Airway epithelial cell (primary cell): Measurements from ENCODE around the gene SEZ6. TPM values are rescaled to one million over a fixed set of nuclear protein-coding genes. Genes with fewer than 3 reads are reported as not detected.

ENCODE experiments used
- total RNA-seq: library from RNA; depleted of rRNA; stranded (reverse); fragments of >200 nt; gene quantifications from 2 replicates; pipeline ENCODE4 v1.2.3, GENCODE V29; 2015

The SEZ6 gene, protein sequence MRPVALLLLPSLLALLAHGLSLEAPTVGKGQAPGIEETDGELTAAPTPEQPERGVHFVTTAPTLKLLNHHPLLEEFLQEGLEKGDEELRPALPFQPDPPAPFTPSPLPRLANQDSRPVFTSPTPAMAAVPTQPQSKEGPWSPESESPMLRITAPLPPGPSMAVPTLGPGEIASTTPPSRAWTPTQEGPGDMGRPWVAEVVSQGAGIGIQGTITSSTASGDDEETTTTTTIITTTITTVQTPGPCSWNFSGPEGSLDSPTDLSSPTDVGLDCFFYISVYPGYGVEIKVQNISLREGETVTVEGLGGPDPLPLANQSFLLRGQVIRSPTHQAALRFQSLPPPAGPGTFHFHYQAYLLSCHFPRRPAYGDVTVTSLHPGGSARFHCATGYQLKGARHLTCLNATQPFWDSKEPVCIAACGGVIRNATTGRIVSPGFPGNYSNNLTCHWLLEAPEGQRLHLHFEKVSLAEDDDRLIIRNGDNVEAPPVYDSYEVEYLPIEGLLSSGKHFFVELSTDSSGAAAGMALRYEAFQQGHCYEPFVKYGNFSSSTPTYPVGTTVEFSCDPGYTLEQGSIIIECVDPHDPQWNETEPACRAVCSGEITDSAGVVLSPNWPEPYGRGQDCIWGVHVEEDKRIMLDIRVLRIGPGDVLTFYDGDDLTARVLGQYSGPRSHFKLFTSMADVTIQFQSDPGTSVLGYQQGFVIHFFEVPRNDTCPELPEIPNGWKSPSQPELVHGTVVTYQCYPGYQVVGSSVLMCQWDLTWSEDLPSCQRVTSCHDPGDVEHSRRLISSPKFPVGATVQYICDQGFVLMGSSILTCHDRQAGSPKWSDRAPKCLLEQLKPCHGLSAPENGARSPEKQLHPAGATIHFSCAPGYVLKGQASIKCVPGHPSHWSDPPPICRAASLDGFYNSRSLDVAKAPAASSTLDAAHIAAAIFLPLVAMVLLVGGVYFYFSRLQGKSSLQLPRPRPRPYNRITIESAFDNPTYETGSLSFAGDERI
- total RNA-seq = not detected in 2 replicates

DNA sequence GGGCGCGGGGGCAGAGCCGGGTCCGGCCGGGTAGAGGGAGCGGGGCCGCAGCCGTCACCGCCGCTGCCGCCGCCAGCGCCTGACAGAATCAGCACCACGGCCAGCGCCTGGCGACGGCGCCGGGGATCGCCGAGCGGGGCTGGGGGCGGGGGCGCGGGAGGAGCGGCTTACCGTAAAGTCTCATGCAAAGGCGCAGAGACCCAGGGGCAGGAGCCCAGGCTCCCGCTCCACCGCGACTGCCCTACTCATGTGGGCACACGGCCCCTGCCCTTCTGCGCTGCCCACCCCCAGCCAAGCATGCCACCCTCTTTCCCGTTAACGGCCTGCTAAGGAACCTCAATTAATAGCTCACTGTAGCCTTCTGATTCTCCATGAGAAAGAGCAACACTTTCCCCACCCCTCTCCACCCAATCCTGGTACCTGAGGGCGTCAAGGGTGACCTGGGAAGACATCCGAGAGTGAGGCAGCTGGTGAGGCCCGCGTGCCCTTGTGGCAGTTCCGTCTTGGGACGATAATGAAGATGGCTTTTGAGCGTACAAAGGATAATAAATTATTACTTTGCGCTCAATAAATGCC, at the start of gene SEZ6:
Gene SEZ6, minus strand, starts transcription at position 98 of the 576 bp plus-strand sequence. CDS start 164 bp downstream, outside the sequence.

GRCh38 chr17:29042679-29043538, 37.1 kb upstream of the SEZ6 start, which contains the start of gene PIPOX:
TSS of gene PIPOX (plus strand) at chr17:29043141. CDS start at chr17:29043226, 85 bp downstream.

DNA sequence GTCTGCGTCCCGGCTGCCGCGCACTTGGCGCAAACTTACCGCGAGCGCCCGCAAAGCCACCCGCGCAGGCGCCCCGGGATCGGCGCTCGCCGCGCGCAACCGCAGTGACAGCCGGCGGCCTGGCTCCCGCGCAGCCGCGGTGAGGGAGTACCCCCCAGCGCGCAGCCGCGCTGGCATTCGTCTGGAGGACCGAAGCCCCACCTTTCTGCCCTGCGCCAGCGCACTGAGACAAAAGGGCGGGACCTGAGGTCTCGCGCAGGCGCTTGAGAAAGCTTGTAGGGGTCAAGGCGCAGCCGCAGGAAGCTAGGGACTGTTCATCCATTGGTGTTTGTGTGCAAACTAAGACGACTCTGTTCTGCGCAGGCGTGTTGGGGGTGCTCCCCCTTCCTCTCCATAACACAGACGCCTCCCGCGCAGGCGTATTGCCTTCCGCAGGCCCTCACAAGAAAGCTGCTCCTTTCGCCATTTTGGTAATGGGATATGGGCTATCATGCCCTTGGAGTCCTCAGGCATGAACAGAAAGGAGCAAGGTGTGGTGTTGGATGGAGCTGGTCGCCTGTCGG, 54.3 kb downstream of the SEZ6 start, which contains the start of gene PHF12:
Gene PHF12, minus strand, starts transcription at position 91 of the 563 bp plus-strand sequence. CDS start 558 bp downstream, outside the sequence.

Other genes with a start within 250 kb of the SEZ6 start
- gene FAM222B, start 163.2 kb downstream of the SEZ6 start, total RNA-seq = 12.4 and 17.6 TPM in 2 replicates
- 59.0 and 60.8 TPM in 2 replicates for gene ERAL1, start 151.0 kb downstream of the SEZ6 start, total RNA-seq
- 58.8 and 70.7 TPM in 2 replicates for gene FLOT2, start 108.3 kb downstream of the SEZ6 start, total RNA-seq
- gene DHRS13, start 103.0 kb downstream of the SEZ6 start, total RNA-seq = 11.6 and 12.9 TPM in 2 replicates
- gene PHF12, start 54.5 kb downstream of the SEZ6 start, total RNA-seq = 15.3 and 19.5 TPM in 2 replicates
- gene PIPOX, start 37.1 kb upstream of the SEZ6 start, total RNA-seq = 1.1 TPM in 1 of 2 replicates, not detected in the other
- 35.0 and 51.4 TPM in 2 replicates for gene MYO18A, start 174.4 kb upstream of the SEZ6 start, total RNA-seq
- gene CRYBA1, start 240.8 kb upstream of the SEZ6 start, total RNA-seq = not detected in 2 replicates